Measurements from ENCODE around the gene FERMT2.

The FERMT2 gene

DNA sequence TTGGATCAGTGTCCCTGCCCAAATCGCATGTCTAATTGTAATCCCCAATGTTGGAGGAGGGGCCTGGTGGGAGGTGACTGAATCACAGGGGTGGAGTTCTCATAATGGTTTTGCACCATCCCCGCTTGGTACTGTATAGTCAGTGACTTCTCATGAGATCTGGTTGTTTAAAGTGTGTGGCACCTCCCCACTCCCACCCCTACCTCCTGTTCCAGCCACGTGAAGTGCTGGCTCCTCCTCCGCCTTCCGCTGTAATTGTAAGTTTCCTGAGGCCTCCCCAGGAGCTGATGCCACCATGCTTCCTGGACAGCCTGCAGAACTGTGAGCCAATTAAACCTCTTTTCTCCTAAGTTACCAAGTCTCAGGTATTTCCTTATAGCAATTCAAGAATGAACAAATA is 67.2 kb downstream of the FERMT2 start:
- Histone ChIP-seq H3K4me3 (ENCODE audit: insufficient read depth, low read depth, low read length, poor library complexity, severe bottlenecking) (no peak overlapping the region), H3K4me1 (ENCODE audit: control insufficient read depth, insufficient read depth, low read length, poor library complexity, severe bottlenecking) (no peaks in the 10 kb centered on the region), H3K9me3 (ENCODE audit: control insufficient read depth, low read length) (no peaks in the 10 kb centered on the region), H3K27ac (ENCODE audit: insufficient read depth, low read length, poor library complexity, severe bottlenecking) (no peak overlapping the region), H3K36me3 (ENCODE audit: control insufficient read depth, insufficient read depth, low read length) (no peaks in the 10 kb centered on the region), H3K27me3 (replicated peaks; ENCODE audit: control insufficient read depth, insufficient read depth, low read length, poor library complexity, severe bottlenecking) (no peaks in the 10 kb centered on the region)
- DNase-seq, result no peak

DNA sequence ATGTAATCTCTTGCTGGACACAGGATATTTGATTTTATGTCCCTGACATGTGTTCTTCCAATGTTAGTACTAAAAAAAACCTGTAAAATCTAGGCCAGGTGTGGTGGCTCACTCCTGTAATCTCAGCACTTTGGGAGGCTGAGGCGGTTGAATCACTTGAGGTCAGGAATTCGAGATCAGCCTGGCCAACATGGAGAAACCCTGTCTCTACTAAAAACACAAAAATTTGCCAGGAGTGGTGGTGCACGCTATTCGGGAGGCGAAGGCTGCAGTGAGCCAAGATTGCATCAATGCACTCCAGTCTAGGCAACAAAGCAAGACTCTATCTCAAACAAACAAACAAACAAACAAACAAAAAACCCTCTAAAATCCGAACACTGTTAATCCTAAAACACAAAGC is 68.0 kb downstream of the FERMT2 start:
- no peak for DNase-seq
- H3K36me3 ChIP-seq (ENCODE audit: control insufficient read depth, insufficient read depth, low read length), result no peaks in the 10 kb centered on the region

DNA sequence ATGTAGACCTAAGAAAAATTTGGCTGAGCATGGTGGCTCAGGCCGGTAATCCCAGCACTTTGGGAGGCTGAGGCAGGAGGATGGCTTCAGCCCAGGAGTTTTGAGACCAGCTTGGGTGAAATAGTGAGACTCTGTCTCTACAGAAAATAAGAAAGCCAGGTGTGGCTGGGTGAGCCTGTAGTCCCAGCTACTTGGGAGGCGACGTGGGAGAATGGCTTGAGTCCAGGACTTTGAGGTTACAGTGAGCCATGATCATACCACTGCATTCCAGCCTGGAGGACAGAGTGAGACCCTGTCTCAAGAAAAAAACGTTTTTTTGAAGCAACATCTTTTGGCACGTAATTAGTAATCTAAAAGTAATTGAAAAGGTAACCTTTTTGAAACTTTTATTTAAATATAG is 70.9 kb downstream of the FERMT2 start:
- Histone ChIP-seq H3K4me3 (ENCODE audit: insufficient read depth, low read depth, low read length, poor library complexity, severe bottlenecking) (no peak overlapping the region), H3K4me1 (ENCODE audit: control insufficient read depth, insufficient read depth, low read length, poor library complexity, severe bottlenecking) (no peaks in the 10 kb centered on the region), H3K27ac (ENCODE audit: insufficient read depth, low read length, poor library complexity, severe bottlenecking) (no peak overlapping the region), H3K36me3 (ENCODE audit: control insufficient read depth, insufficient read depth, low read length) (no peaks in the 10 kb centered on the region), H3K9me3 (ENCODE audit: control insufficient read depth, low read length) (no peaks in the 10 kb centered on the region), H3K27me3 (replicated peaks; ENCODE audit: control insufficient read depth, insufficient read depth, low read length, poor library complexity, severe bottlenecking) (no peaks in the 10 kb centered on the region)
- DNase-seq, result no peak

More for the DNA sequence above, 68.0 kb downstream of the FERMT2 start:
- H3K27ac ChIP-seq (ENCODE audit: insufficient read depth, low read length, poor library complexity, severe bottlenecking), result no peak overlapping the region
- no peak overlapping the region for H3K4me3 ChIP-seq (ENCODE audit: insufficient read depth, low read depth, low read length, poor library complexity, severe bottlenecking)
- no peaks in the 10 kb centered on the region for H3K27me3 ChIP-seq (replicated peaks; ENCODE audit: control insufficient read depth, insufficient read depth, low read length, poor library complexity, severe bottlenecking)
- no peaks in the 10 kb centered on the region for H3K9me3 ChIP-seq (ENCODE audit: control insufficient read depth, low read length)
- H3K4me1 ChIP-seq (ENCODE audit: control insufficient read depth, insufficient read depth, low read length, poor library complexity, severe bottlenecking), result no peaks in the 10 kb centered on the region

DNA sequence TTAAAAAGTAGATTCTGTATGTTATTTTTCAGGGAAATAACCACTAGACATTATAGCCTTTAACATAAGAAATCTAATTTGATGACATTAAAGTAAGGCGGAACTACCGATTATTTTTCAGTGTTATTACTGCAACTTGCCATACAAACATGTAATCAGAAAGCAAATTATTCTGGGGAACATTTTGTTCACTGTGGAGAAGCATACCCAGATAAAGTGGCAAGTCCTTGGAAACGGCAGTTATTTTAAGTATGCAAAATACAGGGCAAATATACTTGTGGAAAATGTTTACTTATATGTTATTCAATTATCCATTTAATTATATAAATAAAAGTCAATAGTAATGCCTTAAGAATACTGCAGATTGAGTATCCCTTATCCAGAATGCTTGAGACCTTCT is 71.9 kb downstream of the FERMT2 start:
- DNase-seq, result no peak
- H3K27me3 ChIP-seq (replicated peaks; ENCODE audit: control insufficient read depth, insufficient read depth, low read length, poor library complexity, severe bottlenecking), result no peaks in the 10 kb centered on the region
- H3K4me3 ChIP-seq (ENCODE audit: insufficient read depth, low read depth, low read length, poor library complexity, severe bottlenecking), result no peak overlapping the region
- no peaks in the 10 kb centered on the region for H3K36me3 ChIP-seq (ENCODE audit: control insufficient read depth, insufficient read depth, low read length)
- no peaks in the 10 kb centered on the region for H3K4me1 ChIP-seq (ENCODE audit: control insufficient read depth, insufficient read depth, low read length, poor library complexity, severe bottlenecking)
- H3K9me3 ChIP-seq (ENCODE audit: control insufficient read depth, low read length), result no peaks in the 10 kb centered on the region
- no peak overlapping the region for H3K27ac ChIP-seq (ENCODE audit: insufficient read depth, low read length, poor library complexity, severe bottlenecking)

DNA sequence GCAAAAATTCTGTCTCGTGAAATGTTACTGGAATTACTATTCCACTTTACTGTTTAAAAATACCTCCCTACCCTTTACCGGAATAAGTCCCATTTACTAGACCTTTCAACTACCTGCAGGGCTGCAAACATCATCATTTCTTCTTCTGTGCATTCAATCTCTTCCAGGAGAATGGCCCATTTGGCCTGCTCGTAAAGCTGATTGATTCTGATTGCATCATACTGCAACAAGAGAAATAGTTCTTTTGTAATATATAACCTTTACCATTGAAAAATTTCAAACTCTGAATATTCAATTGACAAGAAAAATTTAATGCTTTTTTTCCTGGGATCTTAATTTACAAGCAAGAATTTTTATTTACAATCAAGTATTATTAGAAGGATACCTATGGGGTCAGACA is 72.4 kb downstream of the FERMT2 start:
- Histone ChIP-seq H3K27me3 (replicated peaks; ENCODE audit: control insufficient read depth, insufficient read depth, low read length, poor library complexity, severe bottlenecking) (no peaks in the 10 kb centered on the region), H3K36me3 (ENCODE audit: control insufficient read depth, insufficient read depth, low read length) (no peaks in the 10 kb centered on the region), H3K27ac (ENCODE audit: insufficient read depth, low read length, poor library complexity, severe bottlenecking) (no peak overlapping the region), H3K9me3 (ENCODE audit: control insufficient read depth, low read length) (no peaks in the 10 kb centered on the region), H3K4me1 (ENCODE audit: control insufficient read depth, insufficient read depth, low read length, poor library complexity, severe bottlenecking) (no peaks in the 10 kb centered on the region), H3K4me3 (ENCODE audit: insufficient read depth, low read depth, low read length, poor library complexity, severe bottlenecking) (no peak overlapping the region)
- no peak for DNase-seq

DNA sequence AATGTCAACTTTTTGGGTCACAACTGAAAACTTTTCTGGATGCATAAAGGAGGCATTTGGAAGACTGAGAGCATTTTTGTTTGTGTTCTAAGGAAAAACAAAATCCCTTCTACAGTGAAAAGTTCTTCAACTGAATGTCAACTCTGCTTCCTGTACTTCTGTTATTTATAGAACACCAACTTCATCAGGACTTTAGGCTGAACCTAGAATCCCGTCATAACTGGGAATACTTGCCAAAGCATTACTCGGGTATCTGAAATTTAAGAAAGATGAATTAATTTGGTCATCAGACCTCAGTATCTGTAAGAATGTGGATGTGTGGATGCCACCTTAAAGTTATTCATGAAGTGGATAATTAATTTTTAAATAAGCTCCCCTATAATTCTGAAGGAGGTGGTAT is 73.2 kb downstream of the FERMT2 start:
- H3K4me3 ChIP-seq (ENCODE audit: insufficient read depth, low read depth, low read length, poor library complexity, severe bottlenecking), result no peak overlapping the region
- no peaks in the 10 kb centered on the region for H3K27me3 ChIP-seq (replicated peaks; ENCODE audit: control insufficient read depth, insufficient read depth, low read length, poor library complexity, severe bottlenecking)
- DNase-seq, result no peak
- H3K27ac ChIP-seq (ENCODE audit: insufficient read depth, low read length, poor library complexity, severe bottlenecking), result no peak overlapping the region
- no peaks in the 10 kb centered on the region for H3K4me1 ChIP-seq (ENCODE audit: control insufficient read depth, insufficient read depth, low read length, poor library complexity, severe bottlenecking)
- H3K9me3 ChIP-seq (ENCODE audit: control insufficient read depth, low read length), result no peaks in the 10 kb centered on the region
- no peaks in the 10 kb centered on the region for H3K36me3 ChIP-seq (ENCODE audit: control insufficient read depth, insufficient read depth, low read length)

DNA sequence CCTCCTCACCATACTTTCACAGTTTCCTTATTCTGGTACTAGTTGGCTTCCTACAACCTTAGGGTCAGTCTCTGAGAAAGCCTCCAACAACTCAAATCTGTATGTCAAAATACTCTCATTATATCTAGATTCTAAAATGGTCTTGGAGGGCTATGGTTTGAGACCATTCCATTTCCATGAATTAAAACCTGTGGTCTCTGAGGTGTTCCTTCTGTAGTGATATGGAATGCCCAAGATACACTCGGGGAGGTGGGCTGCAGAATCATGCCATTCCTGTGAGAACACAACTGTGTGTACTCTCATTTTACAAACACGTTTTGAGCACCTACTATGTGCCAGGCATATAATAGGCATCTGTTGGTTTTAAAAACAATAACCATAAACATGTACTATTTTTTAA is 74.0 kb downstream of the FERMT2 start:
- DNase-seq, result no peak
- Histone ChIP-seq H3K9me3 (ENCODE audit: control insufficient read depth, low read length) (no peaks in the 10 kb centered on the region), H3K4me3 (ENCODE audit: insufficient read depth, low read depth, low read length, poor library complexity, severe bottlenecking) (no peak overlapping the region), H3K27ac (ENCODE audit: insufficient read depth, low read length, poor library complexity, severe bottlenecking) (no peak overlapping the region), H3K27me3 (replicated peaks; ENCODE audit: control insufficient read depth, insufficient read depth, low read length, poor library complexity, severe bottlenecking) (no peaks in the 10 kb centered on the region), H3K36me3 (ENCODE audit: control insufficient read depth, insufficient read depth, low read length) (no peaks in the 10 kb centered on the region), H3K4me1 (ENCODE audit: control insufficient read depth, insufficient read depth, low read length, poor library complexity, severe bottlenecking) (no peaks in the 10 kb centered on the region)

DNA sequence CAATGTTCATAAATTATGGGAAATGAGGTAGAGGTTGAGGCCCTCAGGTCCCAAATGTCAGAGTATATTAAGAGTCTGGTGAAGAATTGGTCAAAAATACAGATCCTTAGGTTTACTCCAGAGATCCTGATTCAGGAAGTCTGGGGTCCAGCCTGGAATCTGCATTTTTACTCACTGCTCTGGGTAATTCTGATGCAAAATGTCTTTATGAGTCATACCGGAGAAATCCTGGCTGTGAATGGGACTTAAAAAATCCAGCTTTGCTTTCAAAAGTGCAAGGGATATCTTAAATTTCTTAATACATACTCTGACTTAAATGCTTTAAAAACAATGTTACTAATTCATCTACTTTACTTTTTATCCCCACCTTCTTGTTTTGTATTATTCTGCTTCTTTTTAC is 74.5 kb downstream of the FERMT2 start:
- no peaks in the 10 kb centered on the region for H3K9me3 ChIP-seq (ENCODE audit: control insufficient read depth, low read length)
- no peak for DNase-seq
- H3K36me3 ChIP-seq (ENCODE audit: control insufficient read depth, insufficient read depth, low read length), result no peaks in the 10 kb centered on the region
- H3K4me1 ChIP-seq (ENCODE audit: control insufficient read depth, insufficient read depth, low read length, poor library complexity, severe bottlenecking), result no peaks in the 10 kb centered on the region
- H3K27me3 ChIP-seq (replicated peaks; ENCODE audit: control insufficient read depth, insufficient read depth, low read length, poor library complexity, severe bottlenecking), result no peaks in the 10 kb centered on the region
- no peak overlapping the region for H3K4me3 ChIP-seq (ENCODE audit: insufficient read depth, low read depth, low read length, poor library complexity, severe bottlenecking)
- no peak overlapping the region for H3K27ac ChIP-seq (ENCODE audit: insufficient read depth, low read length, poor library complexity, severe bottlenecking)

DNA sequence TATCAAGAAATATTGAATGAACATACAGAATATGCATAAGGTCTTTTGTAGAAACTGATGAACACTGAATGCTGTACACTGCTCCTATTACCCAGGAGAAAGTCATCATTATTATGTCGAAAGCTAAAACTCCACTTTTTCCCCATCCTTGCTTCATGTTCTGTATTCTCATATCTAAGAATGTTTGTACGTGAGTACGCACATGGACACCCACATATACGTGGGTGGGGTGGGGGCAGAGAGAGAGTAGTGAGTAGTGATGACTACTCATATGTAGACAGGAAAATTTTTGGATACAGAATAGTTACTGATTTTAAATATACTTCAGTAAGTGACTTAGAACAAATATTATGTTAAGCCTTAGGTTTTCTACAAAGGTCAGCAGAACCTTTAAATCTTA is 75.1 kb downstream of the FERMT2 start:
- Histone ChIP-seq H3K27me3 (replicated peaks; ENCODE audit: control insufficient read depth, insufficient read depth, low read length, poor library complexity, severe bottlenecking) (no peaks in the 10 kb centered on the region), H3K4me1 (ENCODE audit: control insufficient read depth, insufficient read depth, low read length, poor library complexity, severe bottlenecking) (no peaks in the 10 kb centered on the region), H3K27ac (ENCODE audit: insufficient read depth, low read length, poor library complexity, severe bottlenecking) (no peak overlapping the region), H3K36me3 (ENCODE audit: control insufficient read depth, insufficient read depth, low read length) (no peaks in the 10 kb centered on the region), H3K4me3 (ENCODE audit: insufficient read depth, low read depth, low read length, poor library complexity, severe bottlenecking) (no peak overlapping the region), H3K9me3 (ENCODE audit: control insufficient read depth, low read length) (no peaks in the 10 kb centered on the region)
- DNase-seq, result no peak

DNA sequence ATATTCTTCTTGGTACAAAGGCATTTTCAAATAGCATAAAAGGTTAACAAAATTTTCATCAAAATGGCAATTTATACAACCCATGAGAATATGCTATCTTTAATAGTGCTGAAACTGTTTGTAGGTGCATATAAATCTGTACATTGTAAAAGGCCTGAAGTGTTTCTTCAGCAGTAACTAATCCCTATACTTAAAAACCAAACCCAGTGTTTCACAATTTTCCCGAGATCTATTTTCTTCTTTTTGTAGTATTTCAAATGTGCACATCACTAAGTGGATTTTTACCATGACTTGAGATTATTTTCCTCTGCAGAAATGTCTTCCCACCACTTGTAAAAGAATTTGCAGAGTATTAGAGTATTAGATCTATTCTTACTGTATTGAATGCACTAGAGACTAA is 76.5 kb downstream of the FERMT2 start:
- no peaks in the 10 kb centered on the region for H3K27me3 ChIP-seq (replicated peaks; ENCODE audit: control insufficient read depth, insufficient read depth, low read length, poor library complexity, severe bottlenecking)
- H3K36me3 ChIP-seq (ENCODE audit: control insufficient read depth, insufficient read depth, low read length), result no peaks in the 10 kb centered on the region
- H3K9me3 ChIP-seq (ENCODE audit: control insufficient read depth, low read length), result no peaks in the 10 kb centered on the region
- no peak overlapping the region for H3K4me3 ChIP-seq (ENCODE audit: insufficient read depth, low read depth, low read length, poor library complexity, severe bottlenecking)
- no peak for DNase-seq
- H3K27ac ChIP-seq (ENCODE audit: insufficient read depth, low read length, poor library complexity, severe bottlenecking), result no peak overlapping the region
- H3K4me1 ChIP-seq (ENCODE audit: control insufficient read depth, insufficient read depth, low read length, poor library complexity, severe bottlenecking), result no peaks in the 10 kb centered on the region

DNA sequence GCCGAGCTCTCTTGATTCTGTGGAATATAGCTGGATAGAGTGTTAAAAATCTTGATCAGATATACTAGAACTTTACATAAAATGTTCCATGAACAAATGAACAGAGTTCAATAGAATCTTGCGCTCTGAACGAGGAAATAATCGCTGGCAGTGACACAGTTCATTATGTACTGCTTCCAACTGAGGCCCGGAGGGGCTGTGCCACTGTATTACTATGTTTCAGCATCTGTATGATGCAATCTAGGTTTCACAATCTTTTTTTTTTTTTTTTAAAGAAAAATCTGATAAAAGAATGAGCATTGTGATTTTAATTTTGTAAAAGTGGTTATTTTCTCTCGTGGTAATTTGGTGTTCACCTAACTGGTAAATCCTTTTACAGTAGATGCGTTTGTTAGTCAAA is 77.2 kb downstream of the FERMT2 start:
- no peak overlapping the region for H3K4me3 ChIP-seq (ENCODE audit: insufficient read depth, low read depth, low read length, poor library complexity, severe bottlenecking)
- no peaks in the 10 kb centered on the region for H3K27me3 ChIP-seq (replicated peaks; ENCODE audit: control insufficient read depth, insufficient read depth, low read length, poor library complexity, severe bottlenecking)
- H3K36me3 ChIP-seq (ENCODE audit: control insufficient read depth, insufficient read depth, low read length), result no peaks in the 10 kb centered on the region
- DNase-seq, result no peak
- H3K9me3 ChIP-seq (ENCODE audit: control insufficient read depth, low read length), result no peaks in the 10 kb centered on the region
- no peaks in the 10 kb centered on the region for H3K4me1 ChIP-seq (ENCODE audit: control insufficient read depth, insufficient read depth, low read length, poor library complexity, severe bottlenecking)
- H3K27ac ChIP-seq (ENCODE audit: insufficient read depth, low read length, poor library complexity, severe bottlenecking), result no peak overlapping the region
